HG02885 (cell line): ENCODE results near the gene CC2D2B.

Experiments
- ATAC-seq: cut with Tn5 transposase; IDR thresholded peaks from one replicate; pipeline ENCODE4 v1.9.1; 2021; ENCODE audit warnings: mild to moderate bottlenecking; ENCODE audit not compliant: unreplicated experiment, poor library complexity

CC2D2B gene

GRCh38 chr10:96073722-96074121 lies 165.9 kb downstream of the CC2D2B start:
- no peak for ATAC-seq

- ATAC-seq: no peak
These were observed 167.0 kb downstream of the CC2D2B start for GRCh38 chr10:96074776-96075175.

GRCh38 chr10:96075977-96076376 lies 168.2 kb downstream of the CC2D2B start:
- no peak for ATAC-seq

- no peak for ATAC-seq
These were observed 169.4 kb downstream of the CC2D2B start for GRCh38 chr10:96077156-96077555.

- no peak for ATAC-seq
These were observed 174.4 kb downstream of the CC2D2B start for GRCh38 chr10:96082153-96082552.
